ENCODE results near the gene AGBL3.
"Not testable (repeated sequence)": the region's sequence is repeated elsewhere in the genome, so short reads cannot be mapped to it uniquely, and the experiment has no call there.

The AGBL3 gene

GRCh38 chr7:135111379-135111778 is 125.1 kb downstream of the AGBL3 start:
- no peak for DNase-seq (ENCODE audit: extremely low spot score)
- no peak for TF ChIP-seq CTBP1 (IDR thresholded peaks at IDR 0.05; ENCODE audit: borderline replicate concordance)
- no peak for TF ChIP-seq FOXA1 (IDR thresholded peaks at IDR 0.05)
- no peak for TF ChIP-seq SP1 (IDR thresholded peaks at IDR 0.05)
- no peak for TF ChIP-seq LEF1 (IDR thresholded peaks at IDR 0.05; ENCODE audit: borderline replicate concordance)
- no peak for TF ChIP-seq FOXK2 (IDR thresholded peaks at IDR 0.05)
- no peak for TF ChIP-seq L3MBTL2 (conservative IDR thresholded peaks at IDR 0.05)
- TF ChIP-seq, protein P1, sequence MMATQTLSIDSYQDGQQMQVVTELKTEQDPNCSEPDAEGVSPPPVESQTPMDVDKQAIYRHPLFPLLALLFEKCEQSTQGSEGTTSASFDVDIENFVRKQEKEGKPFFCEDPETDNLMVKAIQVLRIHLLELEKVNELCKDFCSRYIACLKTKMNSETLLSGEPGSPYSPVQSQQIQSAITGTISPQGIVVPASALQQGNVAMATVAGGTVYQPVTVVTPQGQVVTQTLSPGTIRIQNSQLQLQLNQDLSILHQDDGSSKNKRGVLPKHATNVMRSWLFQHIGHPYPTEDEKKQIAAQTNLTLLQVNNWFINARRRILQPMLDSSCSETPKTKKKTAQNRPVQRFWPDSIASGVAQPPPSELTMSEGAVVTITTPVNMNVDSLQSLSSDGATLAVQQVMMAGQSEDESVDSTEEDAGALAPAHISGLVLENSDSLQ (IDR thresholded peaks at IDR 0.05) = no peak
- no peak for TF ChIP-seq SUZ12 (IDR thresholded peaks at IDR 0.05)
- no peak for TF ChIP-seq NFRKB (IDR thresholded peaks at IDR 0.05)
- TF ChIP-seq TARDBP (IDR thresholded peaks at IDR 0.05) = no peak
- TF ChIP-seq FOXM1 (IDR thresholded peaks at IDR 0.05; ENCODE audit: borderline replicate concordance) = no peak
- TF ChIP-seq HDGF (IDR thresholded peaks at IDR 0.05; ENCODE audit: borderline replicate concordance) = no peak
- no peak for TF ChIP-seq ZNF384 (IDR thresholded peaks at IDR 0.05)
- TF ChIP-seq ARNT (IDR thresholded peaks at IDR 0.05) = no peak
- no peak for TF ChIP-seq ELF4 (IDR thresholded peaks at IDR 0.05)
- no peak for TF ChIP-seq BHLHE40 (IDR thresholded peaks at IDR 0.05; ENCODE audit: borderline replicate concordance)
- POLR2A ChIA-PET = no interaction called here
- CTCF ChIA-PET = interaction anchor here (0.6 kb wide), 1 partner anchor 479 kb away, joined by 3 read pairs; no protein-coding TSS in a partner anchor

GRCh38 chr7:135114622-135115021 is 128.3 kb downstream of the AGBL3 start:
- TF ChIP-seq ELF4 (IDR thresholded peaks at IDR 0.05) = no peak
- TF ChIP-seq ARNT (IDR thresholded peaks at IDR 0.05) = no peak
- TF ChIP-seq NFRKB (IDR thresholded peaks at IDR 0.05) = no peak
- no peak for TF ChIP-seq FOXK2 (IDR thresholded peaks at IDR 0.05)
- no peak for TF ChIP-seq BHLHE40 (IDR thresholded peaks at IDR 0.05; ENCODE audit: borderline replicate concordance)
- TF ChIP-seq HDGF (IDR thresholded peaks at IDR 0.05; ENCODE audit: borderline replicate concordance) = no peak
- no peak for TF ChIP-seq LEF1 (IDR thresholded peaks at IDR 0.05; ENCODE audit: borderline replicate concordance)
- TF ChIP-seq CTBP1 (IDR thresholded peaks at IDR 0.05; ENCODE audit: borderline replicate concordance) = no peak
- no peak for TF ChIP-seq FOXM1 (IDR thresholded peaks at IDR 0.05; ENCODE audit: borderline replicate concordance)
- TF ChIP-seq, protein P1 (IDR thresholded peaks at IDR 0.05) = no peak
- no peak for TF ChIP-seq L3MBTL2 (conservative IDR thresholded peaks at IDR 0.05)
- TF ChIP-seq FOXA1 (IDR thresholded peaks at IDR 0.05) = no peak
- TF ChIP-seq TARDBP (IDR thresholded peaks at IDR 0.05) = no peak
- no peak for TF ChIP-seq ZNF384 (IDR thresholded peaks at IDR 0.05)
- TF ChIP-seq SUZ12 (IDR thresholded peaks at IDR 0.05) = no peak
- no peak for TF ChIP-seq SP1 (IDR thresholded peaks at IDR 0.05)
- DNase-seq (ENCODE audit: extremely low spot score) = no peak
- POLR2A ChIA-PET = no interaction called here
- CTCF ChIA-PET = no interaction called here

DNA sequence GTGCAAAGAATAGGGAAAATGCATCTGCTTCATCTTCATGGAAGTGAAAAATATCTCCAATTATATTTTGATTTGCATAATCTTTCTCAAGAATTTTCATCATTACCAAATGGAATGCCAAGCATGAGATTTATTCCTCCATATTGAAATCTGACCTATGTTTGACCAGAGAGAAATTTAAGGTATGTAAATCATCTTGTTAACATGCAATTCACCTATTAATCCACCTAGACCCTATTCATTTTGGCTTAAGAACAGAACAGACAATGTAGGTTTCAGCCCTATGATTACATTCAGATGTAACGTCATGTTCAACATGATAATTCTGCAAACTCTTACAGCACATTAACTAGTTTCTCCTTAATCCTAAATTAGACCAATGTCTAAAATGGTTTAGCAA is 130.8 kb downstream of the AGBL3 start:
- DNase-seq (ENCODE audit: extremely low spot score) = no peak
- POLR2A ChIA-PET = no interaction called here
- no peak for TF ChIP-seq BHLHE40 (IDR thresholded peaks at IDR 0.05; ENCODE audit: borderline replicate concordance)
- TF ChIP-seq L3MBTL2 (conservative IDR thresholded peaks at IDR 0.05) = no peak
- no peak for TF ChIP-seq LEF1 (IDR thresholded peaks at IDR 0.05; ENCODE audit: borderline replicate concordance)
- TF ChIP-seq FOXM1 (IDR thresholded peaks at IDR 0.05; ENCODE audit: borderline replicate concordance) = no peak
- no peak for TF ChIP-seq FOXK2 (IDR thresholded peaks at IDR 0.05)
- no peak for TF ChIP-seq ZNF384 (IDR thresholded peaks at IDR 0.05)
- no peak for TF ChIP-seq ELF4 (IDR thresholded peaks at IDR 0.05)
- TF ChIP-seq ARNT (IDR thresholded peaks at IDR 0.05) = no peak
- no peak for TF ChIP-seq CTBP1 (IDR thresholded peaks at IDR 0.05; ENCODE audit: borderline replicate concordance)
- CTCF ChIA-PET = no interaction called here

GRCh38 chr7:135121868-135122267 is 135.6 kb downstream of the AGBL3 start:
- POLR2A ChIA-PET = no interaction called here
- TF ChIP-seq FOXM1 (IDR thresholded peaks at IDR 0.05; ENCODE audit: borderline replicate concordance) = no peak
- no peak for TF ChIP-seq CTBP1 (IDR thresholded peaks at IDR 0.05; ENCODE audit: borderline replicate concordance)
- no peak for TF ChIP-seq LEF1 (IDR thresholded peaks at IDR 0.05; ENCODE audit: borderline replicate concordance)
- TF ChIP-seq ZNF384 (IDR thresholded peaks at IDR 0.05) = no peak
- TF ChIP-seq ARNT (IDR thresholded peaks at IDR 0.05) = no peak
- no peak for TF ChIP-seq SP1 (IDR thresholded peaks at IDR 0.05)
- TF ChIP-seq ELF4 (IDR thresholded peaks at IDR 0.05) = no peak
- no peak for TF ChIP-seq NFRKB (IDR thresholded peaks at IDR 0.05)
- no peak for TF ChIP-seq TARDBP (IDR thresholded peaks at IDR 0.05)
- TF ChIP-seq FOXK2 (IDR thresholded peaks at IDR 0.05) = no peak
- no peak for TF ChIP-seq BHLHE40 (IDR thresholded peaks at IDR 0.05; ENCODE audit: borderline replicate concordance)
- CTCF ChIA-PET = no interaction called here
- DNase-seq (ENCODE audit: extremely low spot score) = no peak

DNA sequence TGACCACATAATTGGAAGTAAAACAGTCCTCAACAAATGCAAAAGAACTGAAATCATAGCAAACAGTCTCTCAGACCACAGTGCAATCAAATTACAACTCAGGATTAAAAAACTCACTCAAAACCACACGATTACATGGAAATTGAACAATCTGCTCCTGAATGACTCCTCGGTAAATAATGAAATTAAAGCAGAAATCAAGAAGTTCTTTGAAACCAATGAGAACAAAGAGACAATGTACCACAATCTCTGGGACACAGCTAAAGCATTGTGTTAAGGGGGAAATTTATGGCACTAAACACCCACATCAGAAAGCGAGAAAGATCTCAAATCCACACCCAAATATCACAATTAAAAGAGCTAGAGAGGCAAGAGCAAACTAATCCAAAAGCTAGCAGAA is 138.3 kb downstream of the AGBL3 start:
- CTCF ChIA-PET; POLR2A ChIA-PET; DNase-seq (ENCODE audit: extremely low spot score): not testable (repeated sequence)

GRCh38 chr7:135128931-135129330 is 142.6 kb downstream of the AGBL3 start:
- POLR2A ChIA-PET = no interaction called here
- no peak for DNase-seq (ENCODE audit: extremely low spot score)
- TF ChIP-seq NFRKB (IDR thresholded peaks at IDR 0.05) (no peak), FOXK2 (IDR thresholded peaks at IDR 0.05) (no peak), BHLHE40 (IDR thresholded peaks at IDR 0.05; ENCODE audit: borderline replicate concordance) (no peak), TARDBP (IDR thresholded peaks at IDR 0.05) (no peak), SP1 (IDR thresholded peaks at IDR 0.05) (no peak), LEF1 (IDR thresholded peaks at IDR 0.05; ENCODE audit: borderline replicate concordance) (no peak), ELF4 (IDR thresholded peaks at IDR 0.05) (no peak), ARNT (IDR thresholded peaks at IDR 0.05) (no peak), SUZ12 (IDR thresholded peaks at IDR 0.05) (no peak), HDGF (IDR thresholded peaks at IDR 0.05; ENCODE audit: borderline replicate concordance) (no peak), FOXA1 (IDR thresholded peaks at IDR 0.05) (no peak), FOXM1 (IDR thresholded peaks at IDR 0.05; ENCODE audit: borderline replicate concordance) (no peak), ZNF384 (IDR thresholded peaks at IDR 0.05) (no peak), CTBP1 (IDR thresholded peaks at IDR 0.05; ENCODE audit: borderline replicate concordance) (no peak), L3MBTL2 (conservative IDR thresholded peaks at IDR 0.05) (no peak)
- TF ChIP-seq, protein P1 (IDR thresholded peaks at IDR 0.05) = no peak
- CTCF ChIA-PET = no interaction called here

Data from HEK293T (cell line).